Measurements from ENCODE around the gene KLHL34. TPM values are rescaled to one million over a fixed set of nuclear protein-coding genes. Genes with fewer than 3 reads are reported as not detected.

The KLHL34 gene
- total RNA-seq, 1 experiment from 2014 or later = not detected

DNA sequence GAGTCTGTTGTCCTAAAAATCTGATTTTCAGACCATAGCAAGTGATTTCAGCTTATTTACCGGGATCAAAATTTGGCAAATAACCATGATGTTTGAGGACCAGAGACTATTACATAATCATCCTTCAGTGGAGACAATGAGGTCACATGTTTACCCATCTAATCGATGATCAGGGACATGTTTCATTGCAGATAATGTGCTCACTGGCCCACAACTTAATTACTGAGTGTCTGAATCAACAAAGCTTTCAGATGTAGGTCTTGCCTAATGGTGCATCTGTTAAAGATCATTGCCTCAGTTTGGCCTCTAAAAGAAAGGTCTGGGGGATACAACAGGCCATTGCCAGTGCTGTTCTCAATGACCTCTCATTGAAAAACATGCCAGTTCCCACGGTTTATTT is 42.8 kb upstream of the KLHL34 start:
- Histone ChIP-seq H3K36me3 (ENCODE audit: low read depth) (no peaks in the 10 kb centered on the region), H3K4me2 (no peak overlapping the region), H4K20me1 (ENCODE audit: insufficient read depth) (no peaks in the 10 kb centered on the region), H3K27ac (no peak overlapping the region), H3F3A (ENCODE audit: insufficient read depth, low read depth) (no peaks in the 10 kb centered on the region), H3K9me3 (ENCODE audit: insufficient read depth, low read depth) (no peaks in the 10 kb centered on the region), H3K4me3 (no peak overlapping the region), H3K4me1 (replicated peaks; ENCODE audit: insufficient read depth) (no peaks in the 10 kb centered on the region), H3K79me2 (ENCODE audit: low read depth) (no peaks in the 10 kb centered on the region), H3K27me3 (ENCODE audit: insufficient read depth, low read depth) (no peaks in the 10 kb centered on the region), H3K9me2 (ENCODE audit: insufficient read depth) (no peaks in the 10 kb centered on the region), H2AFZ (no peak overlapping the region)
- POLR2A ChIA-PET (ENCODE audit: unreplicated experiment) = no interaction called here
- CTCF ChIA-PET = no interaction called here
- DNase-seq = no peak
- no peak for TF ChIP-seq CTCF (conservative IDR thresholded peaks at IDR 0.05)
- TF ChIP-seq EZH2 (IDR thresholded peaks at IDR 0.05; ENCODE audit: low read depth) = no peak
- intact Hi-C loops (cut with micrococcal nuclease; ENCODE audit: unreplicated experiment) = no loop called here
- no TSS peak for BruUV-seq (replicated peaks)

- Histone ChIP-seq H2AFZ (no peak overlapping the region), H3K27me3 (ENCODE audit: insufficient read depth, low read depth) (no peaks in the 10 kb centered on the region), H3K4me3 (no peak overlapping the region), H3K9me3 (ENCODE audit: insufficient read depth, low read depth) (no peaks in the 10 kb centered on the region), H3K36me3 (ENCODE audit: low read depth) (no peaks in the 10 kb centered on the region), H3K79me2 (ENCODE audit: low read depth) (no peaks in the 10 kb centered on the region), H3K9me2 (ENCODE audit: insufficient read depth) (no peaks in the 10 kb centered on the region), H3K4me1 (replicated peaks; ENCODE audit: insufficient read depth) (no peaks in the 10 kb centered on the region), H4K20me1 (ENCODE audit: insufficient read depth) (no peaks in the 10 kb centered on the region), H3K27ac (no peak overlapping the region), H3F3A (ENCODE audit: insufficient read depth, low read depth) (no peaks in the 10 kb centered on the region), H3K4me2 (no peak overlapping the region)
- TF ChIP-seq CTCF (conservative IDR thresholded peaks at IDR 0.05) (no peak), EZH2 (IDR thresholded peaks at IDR 0.05; ENCODE audit: low read depth) (no peak)
- DNase-seq = no peak
- POLR2A ChIA-PET (ENCODE audit: unreplicated experiment) = no interaction called here
- CTCF ChIA-PET = no interaction called here
- BruUV-seq (replicated peaks) = no TSS peak
- intact Hi-C loops (cut with micrococcal nuclease; ENCODE audit: unreplicated experiment) = no loop called here
Measured at GRCh38 chrX:21700275-21700674, 42.1 kb upstream of the KLHL34 start.

- Histone ChIP-seq H3K79me2 (ENCODE audit: low read depth) (no peaks in the 10 kb centered on the region), H2AFZ (no peak overlapping the region), H3K9me3 (ENCODE audit: insufficient read depth, low read depth) (no peaks in the 10 kb centered on the region), H3K27ac (no peak overlapping the region), H3K4me1 (replicated peaks; ENCODE audit: insufficient read depth) (no peaks in the 10 kb centered on the region), H4K20me1 (ENCODE audit: insufficient read depth) (no peaks in the 10 kb centered on the region), H3K9me2 (ENCODE audit: insufficient read depth) (no peaks in the 10 kb centered on the region), H3K36me3 (ENCODE audit: low read depth) (no peaks in the 10 kb centered on the region), H3K4me3 (no peak overlapping the region), H3K4me2 (no peak overlapping the region), H3F3A (ENCODE audit: insufficient read depth, low read depth) (no peaks in the 10 kb centered on the region), H3K27me3 (ENCODE audit: insufficient read depth, low read depth) (no peaks in the 10 kb centered on the region)
- no TSS peak for BruUV-seq (replicated peaks)
- ChIA-PET CTCF (no interaction called here), POLR2A (ENCODE audit: unreplicated experiment) (no interaction called here)
- intact Hi-C loops (cut with micrococcal nuclease; ENCODE audit: unreplicated experiment) = no loop called here
- TF ChIP-seq CTCF (conservative IDR thresholded peaks at IDR 0.05) = no peak
- no peak for TF ChIP-seq EZH2 (IDR thresholded peaks at IDR 0.05; ENCODE audit: low read depth)
- DNase-seq = no peak
Measured at GRCh38 chrX:21699136-21699535, 41.0 kb upstream of the KLHL34 start.

Measured in PC-9 (cell line).